Activated CD8-positive, alpha-beta memory T cell treated with anti-CD3 and anti-CD28 coated beads, Interleukin-2, amount 50 U/mL, for 1 hour (primary cell): ENCODE results near the gene SPA17.
A peak's percentile ranks its signal among the peaks of the same experiment; 100 is the strongest.

Source experiments
- DNase-seq: peaks from one replicate; pipeline ENCODE4 v3.0.0-alpha.2; 2020; ENCODE audit errors: extremely low read depth

Gene SPA17

GRCh38 chr11:124673333-124674167, at the start of gene SPA17, which contains the start of gene SIAE:
TSS of gene SPA17 (plus strand) at chr11:124673904. CDS start at chr11:124675265, 1,361 bp downstream.
TSS of gene SIAE (minus strand) at chr11:124673739. CDS start at chr11:124673708, 31 bp downstream.
- DNase-seq = peak; percentile 68

- DNase-seq = no peak
Observed at GRCh38 chr11:124625504-124626168, 48.1 kb upstream of the SPA17 start.

GRCh38 chr11:124627546-124627945, 46.2 kb upstream of the SPA17 start:
- DNase-seq = no peak

GRCh38 chr11:124629961-124630360, 43.7 kb upstream of the SPA17 start:
- DNase-seq = no peak

GRCh38 chr11:124633355-124633754, 40.3 kb upstream of the SPA17 start:
- no peak for DNase-seq

- DNase-seq = no peak
Observed at GRCh38 chr11:124635932-124636331, 37.8 kb upstream of the SPA17 start.

- no peak for DNase-seq
Observed at GRCh38 chr11:124638500-124638899, 35.2 kb upstream of the SPA17 start.

GRCh38 chr11:124639186-124639585, 34.5 kb upstream of the SPA17 start:
- no peak for DNase-seq

- DNase-seq = no peak
Observed at GRCh38 chr11:124640666-124641065, 33.0 kb upstream of the SPA17 start.

- no peak for DNase-seq
Observed at GRCh38 chr11:124642628-124643027, 31.1 kb upstream of the SPA17 start.

- DNase-seq = no peak
Observed at GRCh38 chr11:124643042-124643604, 30.6 kb upstream of the SPA17 start.

- no peak for DNase-seq
Observed at GRCh38 chr11:124643605-124644425, 29.9 kb upstream of the SPA17 start.

GRCh38 chr11:124644426-124645280, 29.1 kb upstream of the SPA17 start:
- no peak for DNase-seq

- no peak for DNase-seq
Observed at GRCh38 chr11:124646148-124646547, 27.6 kb upstream of the SPA17 start.

- DNase-seq = no peak
Observed at GRCh38 chr11:124648610-124649009, 25.1 kb upstream of the SPA17 start.

GRCh38 chr11:124656774-124657630, 16.7 kb upstream of the SPA17 start:
- no peak for DNase-seq

- no peak for DNase-seq
Observed at GRCh38 chr11:124657904-124658303, 15.8 kb upstream of the SPA17 start.

- no peak for DNase-seq
Observed at GRCh38 chr11:124658501-124658900, 15.2 kb upstream of the SPA17 start.

GRCh38 chr11:124658986-124659385, 14.7 kb upstream of the SPA17 start:
- no peak for DNase-seq

- DNase-seq = no peak
Observed at GRCh38 chr11:124661553-124661952, 12.2 kb upstream of the SPA17 start.
